Spleen (tissue), 13 donors: Measurements from ENCODE around the gene CHCHD3. TPM values are rescaled to one million over a fixed set of nuclear protein-coding genes. Genes with fewer than 3 reads are reported as not detected.

Experiments
- DNase-seq: peaks from one replicate; pipeline ENCODE4 v3.0.0-alpha.2; 2020
- H3K27ac ChIP-seq, 8 donors: fragments of 200-600 bp; sonication (generic) in 7 of 8; 1 replicate in 4 of 8; 2 replicates in 4 of 8; pipeline versions ENCODE4 v1.5.0 to v1.8.0; 2016 to 2021; ENCODE audit warnings: inconsistent platforms in 4 of 8, mild to moderate bottlenecking in 4 of 8, moderate library complexity in 1 of 8
- H3K27me3 ChIP-seq, 7 donors: fragments of 200-600 bp; sonication (generic) in 6 of 7; replicated peaks in 1 of 7; 1 replicate in 4 of 7; 2 replicates in 3 of 7; pipeline versions ENCODE4 v1.5.0 to v1.8.0; 2016 to 2021; ENCODE audit warnings: inconsistent platforms in 3 of 7, mild to moderate bottlenecking in 1 of 7
- H3K36me3 ChIP-seq, 6 donors: fragments of 200-600 bp; sonication (generic) in 5 of 6; 1 replicate in 4 of 6; 2 replicates in 2 of 6; pipeline versions ENCODE4 v1.5.0 to v1.8.0; 2016 to 2021; ENCODE audit warnings: inconsistent platforms in 2 of 6
- H3K4me1 ChIP-seq, 6 donors: fragments of 200-600 bp; sonication (generic) in 5 of 6; 1 replicate in 3 of 6; 2 replicates in 3 of 6; pipeline versions ENCODE4 v1.5.0 to v1.8.0; 2016 to 2021; ENCODE audit warnings: inconsistent platforms in 3 of 6
- H3K4me3 ChIP-seq, 8 donors: fragments of 200-600 bp; sonication (generic) in 7 of 8; 1 replicate in 4 of 8; 2 replicates in 4 of 8; pipeline versions ENCODE4 v1.5.0 to v1.8.0; 2016 to 2021; ENCODE audit warnings: inconsistent platforms in 4 of 8, mild to moderate bottlenecking in 4 of 8, moderate library complexity in 2 of 8
- H3K9me3 ChIP-seq, 8 donors: fragments of 200-600 bp; sonication (generic) in 7 of 8; 1 replicate in 4 of 8; 2 replicates in 4 of 8; pipeline versions ENCODE4 v1.5.0 to v1.8.0; 2016 to 2021; ENCODE audit warnings: inconsistent platforms in 4 of 8
- CTCF ChIP-seq, 11 experiments: fragments of 200-600 bp in 7 of 11; fragments of 450-650 bp in 4 of 11; sonication (generic) in 4 of 11; IDR thresholded peaks in 8 of 11; conservative IDR thresholded peaks in 3 of 11; 1 replicate in 7 of 11; 2 replicates in 4 of 11; pipeline versions ENCODE4 v1.4.0 to v1.8.0; 2016 to 2021; ENCODE audit warnings: antibody characterized with exemption in 11 of 11, inconsistent platforms in 4 of 11, mild to moderate bottlenecking in 1 of 11
- POLR2A ChIP-seq, 3 donors: fragments of 450-650 bp; IDR thresholded peaks; one replicate each; pipeline ENCODE4 v1.5.1; 2017; ENCODE audit warnings: antibody characterized with exemption in 3 of 3, mild to moderate bottlenecking in 1 of 3
- POLR2AphosphoS5 ChIP-seq, 3 donors: sonication (generic); formaldehyde crosslinking; IDR thresholded peaks; one replicate each; pipeline ENCODE4 v1.5.1; 2017; ENCODE audit warnings: antibody characterized with exemption in 3 of 3
- WGBS, 5 donors: extraction: QIAGEN DNeasy Blood & Tissue Kit in 3 of 5; methylation state at CpG; one replicate each; pipeline versions ENCODE4 v1.1.5 to v1.1.7; 2013 to 2018; 5-methylcytosine and 5-hydroxymethylcytosine counted together
- intact Hi-C: fragments of 100-400 bp; cut with DNase I; formaldehyde crosslinking; loops from one replicate; pipeline ENCODE4 v1.15.0; 2023; ENCODE audit warnings: low total_unique reads
- long read RNA-seq, 2 donors: transcript quantifications; one replicate each; lab custom pipeline, GENCODE V29; 2026
- polyA plus RNA-seq, 3 donors: library from polyadenylated mRNA; stranded (reverse); fragments of 200-250 nt; gene quantifications; one replicate each; pipeline ENCODE4 v1.2.1, GENCODE V29; 2013
- total RNA-seq, 7 donors: library from RNA; depleted of rRNA in 3 of 7; stranded (reverse); fragments of >200 nt in 3 of 7; fragmentation: NEBNext Ultra II Directional in 4 of 7; extraction: Animal tissue kit (Norgen Biotek cat#: 25700) in 4 of 7; gene quantifications; one replicate each; pipeline versions ENCODE4 v1.1.0 to v1.2.1, GENCODE V29; 2016 to 2021
- donor health status: healthy with polysubstance abuse.
- donor health status: DM: no; HTN: no; CAD: no; lungs with moderate emphysema.
- donor health status: DM: no; HTN: no; CAD: no.
- donor health status: Bipolar disorder and iron deficiency.
- donor health status: healthy.
- donor health status: DM: no; HTN: no; CAD: no.
- donor health status: DM: yes; HTN: yes; CAD: no.

CHCHD3 gene
- 10 to 100 TPM; 34.5 to 60.3 (median 43.4) TPM for total RNA-seq
- 10 to 100 TPM; 18.6 to 29.5 (median 25.3) TPM for polyA plus RNA-seq
- long read RNA-seq, donor 1, transcript CHCHD3-201 (8 exons, 1,598 nt) = major isoform, 20 of 31 reads
- long read RNA-seq, donor 1, partial matches to known transcripts = 11 of 31 reads
- long read RNA-seq, donor 1, other reads (novel, unspliced or antisense) = 0 of 31 reads
- long read RNA-seq, donor 2, transcript CHCHD3-201 (8 exons, 1,598 nt) = major isoform, 17 of 24 reads
- long read RNA-seq, donor 2, partial matches to known transcripts = 7 of 24 reads
- long read RNA-seq, donor 2, other reads (novel, unspliced or antisense) = 0 of 24 reads

- intact Hi-C loops = no loop called here
- TF ChIP-seq CTCF (IDR thresholded peaks at IDR 0.05 in 8 of 11, conservative IDR thresholded peaks at IDR 0.05 in 3 of 11) (no peak), POLR2AphosphoS5 (IDR thresholded peaks at IDR 0.05) (peak; percentile 90 to 92 (median 91)), POLR2A (IDR thresholded peaks at IDR 0.05) (peak in 1 of 3 donors; percentile 41)
These were observed at the start of gene CHCHD3 for GRCh38 chr7:133081599-133082389. CHCHD3 (minus strand) TSS chr7:133082090; CDS start chr7:133081937, 153 bp downstream.

GRCh38 chr7:133130166-133130565 lies 48.3 kb upstream of the CHCHD3 start:
- Histone ChIP-seq H3K9me3 (no peaks in the 10 kb centered on the region), H3K4me3 (no peak overlapping the region), H3K27ac (no peak overlapping the region), H3K36me3 (no peaks in the 10 kb centered on the region), H3K27me3 (peaks cover 0 to 6% (median 0%) of the 10 kb centered on the region in 7 donors), H3K4me1 (no peaks in the 10 kb centered on the region)
- no peak for DNase-seq
- 93 to 96% (median 95%) methylated on average over 8 of the region's 8 CpGs for WGBS, 5 donors
- TF ChIP-seq POLR2A (IDR thresholded peaks at IDR 0.05) (no peak), POLR2AphosphoS5 (IDR thresholded peaks at IDR 0.05) (no peak), CTCF (IDR thresholded peaks at IDR 0.05 in 8 of 11, conservative IDR thresholded peaks at IDR 0.05 in 3 of 11) (no peak)
- intact Hi-C loops = no loop called here

More at GRCh38 chr7:133081599-133082389, at the start of gene CHCHD3:
- peak within 1 kb of the TSS; percentile 80 to 92 (median 88) for H3K27ac ChIP-seq
- DNase-seq = peak; percentile 98
- H3K4me1 ChIP-seq = peaks cover 0 to 38% (median 28%) of the 10 kb centered on the region in 6 donors
- no peaks in the 10 kb centered on the region for H3K9me3 ChIP-seq
- peak within 1 kb of the TSS; percentile 79 to 98 (median 88) for H3K4me3 ChIP-seq
- H3K36me3 ChIP-seq = no peaks in the 10 kb centered on the region
- no peaks in the 10 kb centered on the region for H3K27me3 ChIP-seq
- WGBS, 5 donors = 0 to 1% (median 0%) methylated on average over 3 to 58 of the region's 58 CpGs

GRCh38 chr7:133126422-133126821 lies 44.5 kb upstream of the CHCHD3 start:
- Histone ChIP-seq H3K4me3 (no peak overlapping the region), H3K4me1 (no peaks in the 10 kb centered on the region), H3K36me3 (no peaks in the 10 kb centered on the region), H3K27me3 (peaks cover 0 to 6% (median 0%) of the 10 kb centered on the region in 7 donors), H3K9me3 (no peaks in the 10 kb centered on the region), H3K27ac (no peak overlapping the region)
- DNase-seq = no peak
- TF ChIP-seq POLR2A (IDR thresholded peaks at IDR 0.05) = no peak
- TF ChIP-seq CTCF (IDR thresholded peaks at IDR 0.05 in 8 of 11, conservative IDR thresholded peaks at IDR 0.05 in 3 of 11) = no peak
- no peak for TF ChIP-seq POLR2AphosphoS5 (IDR thresholded peaks at IDR 0.05)
- 30 to 70% (median 41%) methylated on average over 2 of the region's 2 CpGs for WGBS, 5 donors
- intact Hi-C loops = no loop called here

GRCh38 chr7:133124974-133125373 lies 43.1 kb upstream of the CHCHD3 start:
- 0% methylated on average over 1 of the region's 1 CpG; no CpG with 5 or more reads in 1 of the 5 donors for WGBS, 5 donors
- intact Hi-C loops = no loop called here

More at GRCh38 chr7:133124974-133125373, 43.1 kb upstream of the CHCHD3 start:
- Histone ChIP-seq H3K4me3 (no peak overlapping the region), H3K4me1 (no peaks in the 10 kb centered on the region), H3K27ac (no peak overlapping the region), H3K27me3 (peaks cover 0 to 6% (median 0%) of the 10 kb centered on the region in 7 donors), H3K9me3 (no peaks in the 10 kb centered on the region), H3K36me3 (no peaks in the 10 kb centered on the region)
- TF ChIP-seq POLR2A (IDR thresholded peaks at IDR 0.05) (no peak), POLR2AphosphoS5 (IDR thresholded peaks at IDR 0.05) (no peak), CTCF (IDR thresholded peaks at IDR 0.05 in 8 of 11, conservative IDR thresholded peaks at IDR 0.05 in 3 of 11) (no peak)
- DNase-seq = no peak
